Smooth muscle cell (in vitro differentiated cells): ENCODE results near the gene MAP4K3. TPM values are rescaled to one million over a fixed set of nuclear protein-coding genes. Genes with fewer than 3 reads are reported as not detected.

Experiments used
- DNase-seq: peaks from one replicate; lab custom pipeline; 2025; ENCODE audit not compliant: unreplicated experiment; lab: John Stamatoyannopoulos, UW
- H2AFZ ChIP-seq: fragments of 200-600 bp; sonication (generic); 2 replicates; pipeline ENCODE4 v1.6.0; 2016; ENCODE audit warnings: antibody characterized with exemption, low read depth, mild to moderate bottlenecking
- H3F3A ChIP-seq: fragments of 200-600 bp; sonication (generic); 2 replicates; pipeline ENCODE4 v1.6.0; 2017; ENCODE audit warnings: antibody characterized with exemption, low read depth
- H3K27ac ChIP-seq: fragments of 200-600 bp; sonication (generic); 2 replicates; pipeline ENCODE4 v1.5.1; 2016; ENCODE audit warnings: low read depth, mild to moderate bottlenecking
- H3K27me3 ChIP-seq: fragments of 200-600 bp; sonication (generic); 2 replicates; pipeline ENCODE4 v1.6.1; 2016; ENCODE audit warnings: low read depth, mild to moderate bottlenecking
- H3K36me3 ChIP-seq: fragments of 200-600 bp; sonication (generic); 2 replicates; pipeline ENCODE4 v1.5.1; 2016; ENCODE audit warnings: low read depth
- H3K4me1 ChIP-seq: fragments of 200-600 bp; sonication (generic); 2 replicates; pipeline ENCODE4 v1.5.1; 2016; ENCODE audit warnings: low read depth
- H3K4me2 ChIP-seq: fragments of 200-600 bp; sonication (generic); 2 replicates; pipeline ENCODE4 v1.6.0; 2016; ENCODE audit warnings: mild to moderate bottlenecking
- H3K4me3 ChIP-seq: fragments of 200-600 bp; sonication (generic); 2 replicates; pipeline ENCODE4 v1.5.1; 2016; ENCODE audit warnings: mild to moderate bottlenecking
- H3K79me2 ChIP-seq: fragments of 200-600 bp; sonication (generic); 2 replicates; pipeline ENCODE4 v1.6.0; 2016; ENCODE audit warnings: low read depth, mild to moderate bottlenecking
- H3K9ac ChIP-seq: fragments of 200-600 bp; sonication (generic); 2 replicates; pipeline ENCODE4 v1.6.0; 2016; ENCODE audit warnings: low read depth
- H3K9me3 ChIP-seq: fragments of 200-600 bp; sonication (generic); replicated peaks from 2 replicates; pipeline ENCODE4 v1.5.1; 2016; ENCODE audit warnings: low read depth
- H4K20me1 ChIP-seq: fragments of 200-600 bp; sonication (generic); 2 replicates; pipeline ENCODE4 v1.6.0; 2016; ENCODE audit warnings: low read depth
- CTCF ChIP-seq: fragments of 200-600 bp; sonication (generic); IDR thresholded peaks from 2 replicates; pipeline ENCODE4 v1.5.1; 2017; ENCODE audit warnings: borderline replicate concordance, mild to moderate bottlenecking, antibody characterized with exemption; ENCODE audit not compliant: insufficient read depth, poor library complexity, severe bottlenecking
- WGBS: methylation state at CpG from one replicate; pipeline ENCODE4 v1.1.7; 2016; ENCODE audit warnings: low lambda C conversion rate; 5-methylcytosine and 5-hydroxymethylcytosine counted together
- polyA plus RNA-seq: library from polyadenylated mRNA; unstranded; fragments of >200 nt; fragmentation: Nextera tagmentation; extraction: Ambion mirVana; gene quantifications from 2 replicates; pipeline ENCODE4 v1.2.1, GENCODE V29; 2016
- total RNA-seq: library from RNA; depleted of rRNA; stranded (reverse); fragments of >200 nt; gene quantifications from 2 replicates; pipeline ENCODE4 v1.2.3, GENCODE V29; 2014

Gene MAP4K3
- total and polyA plus RNA-seq, 2 experiments from 2014 or later, result 21.3 to 70.9 TPM

- Histone ChIP-seq H3F3A (peaks cover 4% of the 10 kb centered on the region), H2AFZ (no peak overlapping the region), H3K36me3 (no peaks in the 10 kb centered on the region), H3K4me1 (peaks cover 17% of the 10 kb centered on the region), H3K27me3 (no peaks in the 10 kb centered on the region), H3K27ac (no peak overlapping the region), H3K79me2 (no peaks in the 10 kb centered on the region), H3K4me3 (no peak overlapping the region), H3K4me2 (no peak overlapping the region), H4K20me1 (no peaks in the 10 kb centered on the region), H3K9me3 (no peaks in the 10 kb centered on the region), H3K9ac (no peak overlapping the region)
- TF ChIP-seq CTCF, result no peak
- no peak for DNase-seq
Observed at GRCh38 chr2:39484206-39484605, 47.1 kb upstream of the MAP4K3 start.

- no peaks in the 10 kb centered on the region for H3K79me2 ChIP-seq
- H3K27ac ChIP-seq, result no peak overlapping the region
- TF ChIP-seq CTCF, result no peak
- H3F3A ChIP-seq, result peaks cover 6% of the 10 kb centered on the region
- no peaks in the 10 kb centered on the region for H3K27me3 ChIP-seq
- H3K4me1 ChIP-seq, result peaks cover 17% of the 10 kb centered on the region
- no peaks in the 10 kb centered on the region for H4K20me1 ChIP-seq
- no peak overlapping the region for H3K9ac ChIP-seq
- H3K4me3 ChIP-seq, result no peak overlapping the region
- H3K4me2 ChIP-seq, result no peak overlapping the region
- no peaks in the 10 kb centered on the region for H3K36me3 ChIP-seq
- DNase-seq, result no peak
- no peak overlapping the region for H2AFZ ChIP-seq
- 39% methylated on average over 3 of the region's 3 CpGs for WGBS
- H3K9me3 ChIP-seq, result no peaks in the 10 kb centered on the region
Observed at GRCh38 chr2:39483534-39483933, 46.4 kb upstream of the MAP4K3 start.

- Histone ChIP-seq H3K27me3 (no peaks in the 10 kb centered on the region), H3K4me3 (no peak overlapping the region), H3K9me3 (no peaks in the 10 kb centered on the region), H3K79me2 (no peaks in the 10 kb centered on the region), H2AFZ (no peak overlapping the region), H4K20me1 (no peaks in the 10 kb centered on the region), H3K36me3 (no peaks in the 10 kb centered on the region), H3K27ac (no peak overlapping the region), H3K9ac (no peak overlapping the region), H3K4me2 (peak overlapping the region; percentile 54), H3K4me1 (peaks cover 3% of the 10 kb centered on the region), H3F3A (peaks cover 3% of the 10 kb centered on the region)
- WGBS, result 88% methylated on average over 2 of the region's 2 CpGs
- TF ChIP-seq CTCF, result no peak
- DNase-seq, result no peak
Observed at GRCh38 chr2:39481611-39482010, 44.5 kb upstream of the MAP4K3 start.

- no peak overlapping the region for H3K9ac ChIP-seq
- H3K27me3 ChIP-seq, result no peaks in the 10 kb centered on the region
- peaks cover 3% of the 10 kb centered on the region for H3K4me1 ChIP-seq
- H3K4me2 ChIP-seq, result peak overlapping the region; percentile 33
- no peaks in the 10 kb centered on the region for H3K79me2 ChIP-seq
- H4K20me1 ChIP-seq, result no peaks in the 10 kb centered on the region
- 49% methylated on average over 5 of the region's 5 CpGs for WGBS
- TF ChIP-seq CTCF, result no peak
- no peak overlapping the region for H2AFZ ChIP-seq
- H3K9me3 ChIP-seq, result no peaks in the 10 kb centered on the region
- no peak for DNase-seq
- H3K4me3 ChIP-seq, result no peak overlapping the region
- no peaks in the 10 kb centered on the region for H3K36me3 ChIP-seq
- H3K27ac ChIP-seq, result peak overlapping the region; percentile 55
- H3F3A ChIP-seq, result peaks cover 3% of the 10 kb centered on the region
Observed at GRCh38 chr2:39479696-39480095, 42.6 kb upstream of the MAP4K3 start.
